Stimulated activated CD4-positive, alpha-beta T cell treated with anti-CD3 and anti-CD28 coated beads, Interleukin-15, amount 100 ng/mL, for 24 hours (primary cell): Measurements from ENCODE around the gene DFFA.
"Not testable (repeated sequence)": the region's sequence is repeated elsewhere in the genome, so short reads cannot be mapped to it uniquely, and the experiment has no call there.

Source experiments
- DNase-seq: peaks from one replicate; pipeline ENCODE4 v3.0.0-alpha.2; 2020

Gene DFFA

DNA sequence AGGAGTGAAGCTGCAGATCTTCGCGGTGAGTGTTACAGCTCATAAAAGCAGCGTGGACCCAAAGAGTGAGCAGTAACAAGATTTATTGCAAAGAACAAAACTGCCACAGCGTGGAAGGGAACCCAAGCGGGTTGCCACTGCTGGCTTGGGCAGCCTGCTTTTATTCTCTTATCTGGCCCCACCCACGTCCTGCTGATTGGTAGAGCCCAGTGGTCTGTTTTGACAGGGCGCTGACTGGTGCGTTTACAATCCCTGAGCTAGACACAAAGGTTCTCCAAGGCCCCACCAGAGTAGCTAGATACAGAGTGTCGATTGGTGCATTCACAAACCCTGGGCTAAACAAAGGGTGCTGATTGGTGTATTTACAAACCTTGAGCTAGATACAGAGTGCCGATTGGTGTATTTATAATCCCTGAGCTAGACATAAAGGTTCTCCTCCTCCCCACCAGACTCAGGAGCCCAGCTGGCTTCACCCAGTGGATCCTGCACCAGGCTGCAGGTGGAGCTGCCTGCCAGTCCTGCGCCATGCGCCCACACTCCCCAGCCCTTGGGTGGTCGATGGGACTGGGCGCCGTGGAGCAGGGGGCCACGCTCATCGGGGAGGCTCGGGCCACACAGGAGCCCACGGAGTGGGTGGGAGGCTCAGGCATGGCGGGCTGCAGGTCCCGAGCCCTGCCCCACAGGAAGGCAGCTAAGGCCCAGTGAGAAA lies 46.3 kb downstream of the DFFA start:
- not testable (repeated sequence) for DNase-seq

GRCh38 chr1:10424651-10425050 lies 47.7 kb downstream of the DFFA start:
- DNase-seq = no peak

DNA sequence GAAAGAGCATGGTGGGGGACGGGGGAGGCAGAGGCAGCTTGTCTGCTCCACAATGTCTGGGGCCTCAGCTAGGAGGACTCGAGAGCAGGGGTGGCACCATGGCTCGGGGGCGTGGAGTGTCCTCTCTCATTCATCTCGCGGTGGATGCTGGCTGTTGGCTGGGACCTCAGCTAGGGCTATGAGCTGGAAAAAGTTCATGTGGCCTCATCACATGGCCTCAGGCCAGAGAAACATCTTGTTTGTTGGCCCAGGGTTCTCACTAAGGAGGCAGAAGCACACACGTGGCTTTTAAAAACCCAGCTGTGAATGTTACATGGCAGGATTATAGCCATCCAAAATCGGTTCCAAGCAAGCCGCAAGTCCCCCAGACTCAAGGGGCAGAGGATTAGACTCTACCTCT lies 48.3 kb downstream of the DFFA start:
- DNase-seq = no peak

DNA sequence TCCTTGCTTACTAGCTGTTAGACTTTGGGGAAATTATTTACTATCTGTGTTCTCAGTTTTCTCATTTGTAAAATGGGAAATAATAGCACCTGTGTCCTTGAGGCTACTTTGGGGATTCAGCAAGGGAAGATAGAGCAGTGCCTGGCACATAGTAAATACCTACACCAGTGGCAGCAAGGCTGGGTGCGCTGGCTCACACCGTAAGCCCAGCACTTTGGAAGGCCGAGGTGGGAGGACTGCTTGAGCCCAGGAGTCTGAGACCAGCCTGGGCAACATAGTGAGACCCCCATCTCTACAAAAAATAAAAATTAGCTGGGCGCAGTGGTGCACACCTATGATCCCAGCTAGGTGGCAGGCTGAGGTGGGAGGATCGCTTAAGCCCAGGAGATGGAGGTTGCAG lies 50.7 kb downstream of the DFFA start:
- DNase-seq = no peak

DNA sequence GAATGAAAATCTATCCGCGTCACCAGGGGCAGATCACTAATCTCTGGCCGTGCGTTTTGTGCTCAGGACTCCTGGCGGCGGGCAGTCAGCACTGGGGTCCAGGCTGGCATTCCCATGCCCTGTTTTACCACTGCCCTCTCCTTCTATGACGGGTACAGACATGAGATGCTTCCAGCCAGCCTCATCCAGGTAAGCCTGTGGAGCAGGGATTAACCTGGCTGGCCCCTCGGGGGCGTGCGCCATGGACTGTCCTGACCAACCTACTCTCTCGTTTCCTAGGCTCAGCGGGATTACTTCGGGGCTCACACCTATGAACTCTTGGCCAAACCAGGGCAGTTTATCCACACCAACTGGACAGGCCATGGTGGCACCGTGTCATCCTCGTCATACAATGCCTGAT lies 53.0 kb downstream of the DFFA start:
- no peak for DNase-seq

GRCh38 chr1:10418741-10419140 lies 53.6 kb downstream of the DFFA start:
- not testable (repeated sequence) for DNase-seq

- not testable (repeated sequence) for DNase-seq
Measured at GRCh38 chr1:10415967-10416366, 56.4 kb downstream of the DFFA start.

DNA sequence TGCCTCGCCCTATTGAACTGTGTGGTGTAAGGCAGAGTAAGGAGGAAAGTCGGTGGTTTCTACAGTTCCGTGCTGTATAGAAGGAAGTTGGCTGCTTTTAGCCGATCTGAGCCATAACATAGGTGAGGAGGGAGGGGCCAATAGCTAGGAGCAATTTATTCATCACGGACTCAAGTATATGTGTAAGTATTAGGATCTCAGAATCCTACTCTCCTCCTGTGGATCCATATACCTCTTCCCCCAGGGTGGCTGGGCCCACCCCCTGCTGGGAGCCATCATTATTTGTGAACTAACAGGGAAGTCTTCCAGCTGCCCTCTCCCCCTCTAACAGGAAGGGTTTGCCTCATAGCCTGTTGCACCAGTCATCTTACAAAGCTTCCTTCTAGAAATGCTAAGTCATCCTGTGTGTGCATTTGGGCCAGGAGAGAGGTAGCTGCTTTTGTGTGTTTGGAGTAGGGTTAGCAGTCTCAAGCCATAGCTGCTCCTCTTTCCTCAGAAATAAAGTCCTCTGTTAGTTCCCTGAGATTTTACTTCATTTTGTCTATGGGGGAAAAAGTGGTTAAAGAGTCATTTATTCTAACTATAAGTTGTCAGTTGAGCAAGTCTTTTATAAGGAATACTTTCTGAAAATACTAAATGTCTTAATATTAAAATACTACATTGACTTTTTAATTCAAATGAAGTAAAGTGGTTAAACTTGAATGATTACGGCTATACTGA lies 57.0 kb downstream of the DFFA start:
- DNase-seq = no peak

- no peak for DNase-seq
Measured at GRCh38 chr1:10407201-10407600, 65.1 kb downstream of the DFFA start.
